GM04504 (cell line): Measurements from ENCODE around the gene MPRIP.
"Not testable (repeated sequence)": the region's sequence is repeated elsewhere in the genome, so short reads cannot be mapped to it uniquely, and the experiment has no call there.

Source experiments
- DNase-seq: peaks from one replicate; pipeline ENCODE4 v3.0.0-alpha.2; 2012; ENCODE audit warnings: low read depth

MPRIP gene

GRCh38 chr17:17011043-17011907, 31.0 kb upstream of the MPRIP start:
- peak; percentile 93 for DNase-seq

DNA sequence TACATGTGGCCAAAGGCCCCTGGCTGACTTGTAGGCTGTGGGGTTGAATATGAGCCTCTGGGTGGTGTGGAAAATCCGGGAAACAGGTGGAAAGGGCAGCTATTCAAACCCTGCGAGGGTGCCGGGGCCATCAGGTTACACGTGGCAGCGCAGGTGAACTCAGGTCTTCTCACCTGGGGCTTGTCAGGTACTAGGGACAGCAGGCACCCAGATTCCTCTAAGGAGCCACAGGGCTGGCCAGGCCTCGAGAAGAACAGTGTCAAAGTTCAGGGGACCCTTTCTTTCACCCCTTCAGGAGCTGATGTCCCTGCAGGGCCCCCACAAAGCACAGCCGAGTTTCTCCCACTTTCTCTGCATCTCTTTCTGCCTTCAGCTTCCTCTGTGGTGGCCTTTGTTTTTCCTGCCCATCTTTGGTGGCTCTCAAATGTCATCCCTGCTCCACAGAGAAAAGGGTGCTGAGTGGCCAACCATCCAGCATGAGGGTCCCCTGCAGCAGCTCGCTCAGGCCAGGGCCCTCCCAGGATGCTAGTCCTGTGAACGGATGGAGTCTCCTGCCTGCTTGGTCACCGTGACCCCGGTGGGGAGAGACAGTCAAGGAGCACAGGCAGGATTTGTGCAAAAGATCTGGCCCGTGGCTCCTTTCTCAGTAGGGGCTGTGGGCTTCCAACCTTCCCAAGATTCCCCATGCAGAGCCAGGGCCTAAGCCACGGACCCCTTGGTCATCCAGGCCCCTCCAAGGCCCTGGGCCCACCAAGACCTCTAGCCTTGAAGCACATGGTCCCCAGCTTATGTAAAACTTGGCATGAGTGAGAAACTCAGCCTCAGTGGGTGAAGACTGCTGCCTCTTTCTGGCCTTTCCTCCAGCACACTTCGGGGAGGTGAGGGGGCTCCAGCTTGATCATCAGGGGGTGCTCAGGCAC, 28.2 kb upstream of the MPRIP start:
- not testable (repeated sequence) for DNase-seq

DNA sequence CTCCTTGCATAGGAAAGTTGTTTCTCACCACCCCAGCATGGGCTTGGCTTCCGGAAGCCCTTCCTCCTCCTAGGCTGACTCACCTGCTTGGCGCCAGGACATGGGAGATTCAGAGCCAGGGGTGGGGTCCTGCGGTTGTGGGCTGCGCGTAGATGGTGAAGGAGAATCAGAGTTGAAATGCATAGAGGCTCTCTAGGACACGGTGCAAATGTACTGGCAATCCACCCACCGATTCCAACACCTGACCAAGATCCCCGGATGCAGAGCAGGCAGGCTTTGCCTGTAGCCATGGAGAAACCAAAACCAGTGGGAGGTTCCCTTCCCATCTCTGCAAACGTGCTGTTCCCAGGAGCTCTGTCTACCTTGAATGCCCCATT, 27.5 kb upstream of the MPRIP start:
- DNase-seq: not testable (repeated sequence)

DNA sequence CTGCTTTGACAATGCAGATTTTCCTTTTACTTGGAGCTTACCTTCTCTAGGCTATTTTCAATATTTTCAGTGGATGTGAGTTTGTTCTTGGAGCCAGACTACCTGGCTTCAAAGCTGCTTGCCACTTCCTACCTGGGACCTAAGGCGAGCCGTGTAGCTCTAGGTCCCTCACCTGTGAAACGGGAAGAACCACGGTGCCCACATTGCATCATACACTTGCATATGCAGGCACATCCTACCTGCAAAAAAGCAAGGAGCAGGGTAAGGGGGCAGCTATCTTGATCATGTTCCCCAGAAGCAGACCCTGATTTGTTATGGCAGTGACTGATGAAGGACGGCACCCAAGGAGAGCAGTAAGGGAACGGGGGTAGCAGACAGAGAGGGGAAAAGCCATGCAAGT, 27.0 kb upstream of the MPRIP start:
- DNase-seq: no peak

- DNase-seq: not testable (repeated sequence)
Measured at GRCh38 chr17:17016199-17017197, 25.8 kb upstream of the MPRIP start.

- no peak for DNase-seq
Measured at GRCh38 chr17:17017343-17018014, 24.8 kb upstream of the MPRIP start.

GRCh38 chr17:17018021-17018441, 24.2 kb upstream of the MPRIP start:
- DNase-seq: no peak

GRCh38 chr17:17018612-17019429, 23.4 kb upstream of the MPRIP start:
- no peak for DNase-seq

DNA sequence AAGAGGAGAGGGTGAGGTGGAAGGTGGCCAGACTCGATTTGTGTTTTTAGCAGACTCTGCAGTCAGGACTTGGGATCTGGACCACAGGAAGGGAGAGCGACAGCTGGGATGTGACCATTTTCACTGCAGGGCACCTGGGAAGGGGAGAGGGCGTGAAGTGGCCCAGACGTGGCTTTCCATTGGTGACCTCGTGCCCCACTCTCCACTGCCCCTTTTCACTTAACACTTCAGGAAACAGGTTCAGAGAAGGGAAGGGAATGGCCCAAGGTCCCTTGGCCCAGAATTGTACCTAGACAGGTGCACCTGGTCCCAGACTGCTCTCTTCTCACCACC, 22.9 kb upstream of the MPRIP start:
- no peak for DNase-seq

GRCh38 chr17:17019891-17020456, 22.3 kb upstream of the MPRIP start:
- DNase-seq: no peak

- DNase-seq: no peak
Measured at GRCh38 chr17:17020821-17021193, 21.4 kb upstream of the MPRIP start.

DNA sequence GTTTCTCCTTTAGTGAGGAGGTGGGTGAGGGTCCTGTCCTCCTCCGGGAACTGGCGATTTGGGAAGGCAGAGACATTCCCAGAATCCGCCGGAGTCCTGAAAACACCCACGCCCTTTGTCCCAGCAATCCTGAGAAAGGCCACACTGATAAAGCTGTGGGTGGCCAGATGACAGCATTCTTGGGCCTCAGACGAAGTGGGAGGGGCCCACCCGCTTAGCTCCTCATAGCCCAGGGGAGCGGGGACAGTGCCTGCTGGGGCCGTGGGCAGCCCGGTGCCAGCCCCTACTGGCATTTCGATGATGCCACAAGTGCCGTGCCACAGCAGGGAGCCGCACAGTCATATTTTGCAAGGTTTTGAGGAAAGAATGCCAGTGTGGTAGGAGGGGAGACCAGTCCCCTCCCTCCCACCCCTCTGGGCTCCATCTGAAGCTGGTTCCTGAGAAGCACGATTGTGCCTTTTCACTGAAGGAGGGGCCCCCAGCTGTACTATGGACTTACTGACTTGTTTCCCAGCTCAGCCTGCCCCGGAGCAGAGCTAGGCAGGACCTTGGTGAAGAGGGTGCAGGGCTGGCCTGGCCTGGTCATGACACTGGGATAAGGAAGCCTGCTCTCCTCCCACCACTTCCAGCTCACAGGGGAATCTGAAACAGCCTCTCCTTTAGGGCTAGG, 20.9 kb upstream of the MPRIP start:
- no peak for DNase-seq

DNA sequence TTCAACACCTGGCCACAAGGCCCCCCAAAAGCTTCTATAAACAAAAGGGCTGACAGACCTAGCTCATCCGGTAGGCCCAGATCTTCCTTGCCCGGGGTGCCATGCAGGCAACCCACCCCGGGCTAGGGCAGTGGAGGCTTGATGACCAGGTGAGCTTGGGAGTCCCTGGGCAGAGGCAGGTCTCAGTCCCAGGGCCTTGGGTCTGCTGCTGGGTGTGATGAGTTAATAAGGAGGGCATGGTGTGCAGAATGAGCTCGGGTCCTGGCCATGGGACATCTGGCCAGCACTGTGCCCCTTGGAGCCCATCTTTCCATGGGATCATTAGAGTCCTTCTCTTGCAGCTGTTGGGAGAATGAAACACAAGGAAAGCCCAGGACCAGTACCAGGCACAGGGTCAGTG, 20.2 kb upstream of the MPRIP start:
- DNase-seq: no peak

DNA sequence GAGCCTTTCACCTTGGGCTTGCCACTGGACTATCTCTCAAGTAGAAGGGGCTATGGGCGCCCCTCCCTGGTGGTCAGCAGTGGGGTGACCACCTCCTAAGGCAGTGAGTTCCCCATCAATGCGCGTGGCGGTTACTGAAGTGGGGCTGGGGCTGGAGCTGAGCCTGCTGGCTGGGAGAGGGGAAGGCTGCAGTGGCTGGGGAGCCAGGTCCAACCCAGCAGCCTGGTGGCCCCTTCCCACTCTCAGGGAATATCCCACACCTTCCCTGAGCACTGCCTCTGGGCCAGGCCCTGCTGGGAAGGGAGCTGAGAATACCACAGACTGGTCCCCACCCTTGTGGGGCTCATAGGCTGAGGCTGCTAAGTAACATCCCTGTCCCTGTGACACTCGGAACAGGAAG, 19.8 kb upstream of the MPRIP start:
- no peak for DNase-seq

GRCh38 chr17:17024778-17025300, 17.4 kb upstream of the MPRIP start:
- no peak for DNase-seq

DNA sequence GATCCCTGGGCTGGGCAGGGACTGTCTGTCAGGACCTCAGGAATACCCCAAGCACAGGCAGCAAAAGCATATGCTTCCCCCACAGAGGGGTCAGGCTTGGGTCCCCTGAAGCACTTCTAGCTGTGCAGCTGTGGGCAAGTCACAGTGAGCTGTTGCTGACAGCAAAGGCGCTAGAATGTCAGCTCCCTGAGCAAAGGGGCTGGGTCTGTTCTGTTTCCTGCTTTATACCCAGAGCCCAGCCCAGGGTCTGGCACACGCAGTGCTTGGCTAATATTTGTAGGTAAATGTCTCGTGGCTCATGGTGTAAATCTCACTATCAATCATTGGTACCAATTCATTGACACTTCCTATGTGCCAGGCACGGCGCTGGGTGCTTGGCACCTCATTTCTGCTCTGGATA, 16.6 kb upstream of the MPRIP start:
- no peak for DNase-seq

- no peak for DNase-seq
Measured at GRCh38 chr17:17026163-17026562, 16.1 kb upstream of the MPRIP start.

DNA sequence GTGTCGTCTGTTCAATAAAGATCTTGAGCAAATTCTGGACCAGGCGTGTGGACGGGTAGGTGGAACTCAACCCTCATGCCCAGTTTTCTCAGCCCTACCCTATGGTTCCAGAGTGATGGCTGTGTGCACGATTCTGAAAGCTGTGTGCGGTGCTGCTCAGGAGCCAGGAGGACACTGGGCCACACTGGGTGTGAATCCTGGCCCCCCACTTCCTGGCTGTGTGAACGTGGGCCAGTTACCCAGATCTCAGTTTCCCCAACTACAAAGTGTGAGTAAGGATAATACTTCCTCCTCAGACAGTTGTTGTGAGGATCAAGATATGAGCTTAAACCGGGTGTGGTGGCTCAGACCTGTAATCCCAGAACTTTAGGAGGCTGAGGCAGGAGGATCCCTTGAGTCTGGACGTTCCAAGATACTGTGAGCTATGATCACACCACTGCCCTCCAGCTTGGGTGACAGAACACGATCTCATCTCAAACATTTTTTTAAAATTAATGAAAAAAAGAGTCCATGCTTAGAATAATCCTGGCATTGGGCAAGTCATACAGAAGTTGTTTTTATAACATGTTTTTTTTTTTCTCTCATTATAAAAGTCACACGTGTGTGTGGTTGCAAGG, 14.7 kb upstream of the MPRIP start:
- DNase-seq: no peak
